HEK293 (cell line): ENCODE results near the gene SH3TC1.

Experiments used
- CTCF ChIA-PET: fragments of 350-600 bp; formaldehyde crosslinking; extraction: SDS; loops from one replicate; lab custom pipeline; 2021; ENCODE audit warnings: antibody characterized with exemption; lab: Yijun Ruan, JAX
- POLR2A ChIA-PET: fragments of 300-600 bp; formaldehyde crosslinking; extraction: SDS; loops from one replicate; lab custom pipeline; 2020; ENCODE audit warnings: antibody characterized with exemption, inconsistent platforms; lab: Yijun Ruan, JAX
- H3K27ac ChIP-seq: fragments of 200-500 bp; sonication (Bioruptor generic); 2 replicates; pipeline ENCODE4 v1.5.1; 2014; ENCODE audit warnings: low read depth, low read length, control low read depth, inconsistent platforms; ENCODE audit errors: extremely low read depth
- H3K36me3 ChIP-seq, 2 experiments: fragments of 200-500 bp in 1 of 2; sonication (Bioruptor generic) in 1 of 2; 1 replicate in 1 of 2; 2 replicates in 1 of 2; pipeline ENCODE4 v1.5.1; 2014 to 2017; ENCODE audit warnings: inconsistent platforms in 2 of 2, low read length in 2 of 2; ENCODE audit not compliant: control insufficient read depth in 2 of 2, insufficient read depth in 1 of 2
- H3K4me1 ChIP-seq: fragments of 200-500 bp; sonication (Bioruptor generic); 2 replicates; pipeline ENCODE4 v1.5.1; 2014; ENCODE audit warnings: mild to moderate bottlenecking, low read length, inconsistent platforms; ENCODE audit not compliant: control insufficient read depth, insufficient read depth
- H3K4me3 ChIP-seq: 2 replicates; pipeline ENCODE4 v1.5.1; 2011; ENCODE audit warnings: low read depth, mild to moderate bottlenecking, control low read depth, low read length, moderate library complexity
- H3K9me3 ChIP-seq: fragments of 200-500 bp; sonication (Bioruptor generic); 2 replicates; pipeline ENCODE4 v1.5.1; 2014; ENCODE audit warnings: low read depth, low read length, inconsistent platforms; ENCODE audit not compliant: control insufficient read depth, insufficient read depth
- BCL11B ChIP-seq: fragments of 450-650 bp; formaldehyde crosslinking; IDR thresholded peaks from 2 replicates; pipeline ENCODE4 v1.5.1; 2016; ENCODE audit warnings: low read depth, missing biosample characterization, missing genetic modification characterization
- GLIS1 ChIP-seq: fragments of 450-650 bp; formaldehyde crosslinking; IDR thresholded peaks from 2 replicates; pipeline ENCODE4 v1.5.1; 2016; ENCODE audit warnings: missing biosample characterization, missing genetic modification characterization
- KLF9 ChIP-seq: fragments of 450-650 bp; formaldehyde crosslinking; IDR thresholded peaks from 2 replicates; pipeline ENCODE4 v1.5.1; 2016; ENCODE audit warnings: missing biosample characterization, missing genetic modification characterization, low read depth
- OVOL3 ChIP-seq: fragments of 450-650 bp; formaldehyde crosslinking; IDR thresholded peaks from 2 replicates; pipeline ENCODE4 v1.5.1; 2016; ENCODE audit warnings: missing biosample characterization, missing genetic modification characterization
- TRIM28 ChIP-seq: IDR thresholded peaks from 2 replicates; pipeline ENCODE4 v1.6.1; 2011; ENCODE audit warnings: low read length, control low read depth, borderline replicate concordance
- YY2 ChIP-seq: fragments of 450-650 bp; formaldehyde crosslinking; IDR thresholded peaks from 2 replicates; pipeline ENCODE4 v1.5.1; 2016; ENCODE audit warnings: missing biosample characterization, missing genetic modification characterization
- ZBTB17 ChIP-seq: fragments of 450-650 bp; formaldehyde crosslinking; IDR thresholded peaks from 2 replicates; pipeline ENCODE4 v1.5.1; 2016; ENCODE audit warnings: missing biosample characterization, missing genetic modification characterization
- ZFHX2 ChIP-seq: fragments of 450-650 bp; formaldehyde crosslinking; conservative IDR thresholded peaks from 2 replicates; pipeline ENCODE4 v1.5.1; 2016; ENCODE audit warnings: missing biosample characterization, missing genetic modification characterization
- ZNF112 ChIP-seq: fragments of 450-650 bp; formaldehyde crosslinking; IDR thresholded peaks from 2 replicates; pipeline ENCODE4 v1.5.0; 2017; ENCODE audit warnings: missing biosample characterization, missing genetic modification characterization
- ZNF175 ChIP-seq: fragments of 450-650 bp; formaldehyde crosslinking; IDR thresholded peaks from 2 replicates; pipeline ENCODE4 v1.5.1; 2016; ENCODE audit warnings: missing biosample characterization, missing genetic modification characterization
- ZNF23 ChIP-seq: fragments of 450-650 bp; formaldehyde crosslinking; IDR thresholded peaks from 2 replicates; pipeline ENCODE4 v1.5.1; 2016; ENCODE audit warnings: missing biosample characterization, missing genetic modification characterization, borderline replicate concordance
- ZNF274 ChIP-seq, 2 experiments: fragments of 200-500 bp in 1 of 2; fragments of 450-650 bp in 1 of 2; sonication (Bioruptor generic) in 1 of 2; formaldehyde crosslinking in 1 of 2; IDR thresholded peaks; 2 replicates each; pipeline versions ENCODE4 v1.5.1 to v1.6.1; 2014 to 2016; ENCODE audit warnings: borderline replicate concordance in 1 of 2, inconsistent platforms in 1 of 2, low read length in 1 of 2, missing biosample characterization in 1 of 2, missing genetic modification characterization in 1 of 2
- ZNF335 ChIP-seq: fragments of 450-650 bp; formaldehyde crosslinking; conservative IDR thresholded peaks from 2 replicates; pipeline ENCODE4 v1.5.1; 2016; ENCODE audit warnings: missing biosample characterization, missing genetic modification characterization
- ZNF366 ChIP-seq: fragments of 450-650 bp; formaldehyde crosslinking; conservative IDR thresholded peaks from 2 replicates; pipeline ENCODE4 v1.5.1; 2016; ENCODE audit warnings: missing biosample characterization, missing genetic modification characterization
- ZNF391 ChIP-seq: fragments of 450-650 bp; formaldehyde crosslinking; IDR thresholded peaks from 2 replicates; pipeline ENCODE4 v1.5.1; 2016; ENCODE audit warnings: low read depth, missing biosample characterization, missing genetic modification characterization, borderline replicate concordance
- ZNF394 ChIP-seq: fragments of 450-650 bp; formaldehyde crosslinking; IDR thresholded peaks from 2 replicates; pipeline ENCODE4 v1.5.1; 2016; ENCODE audit warnings: missing biosample characterization, missing genetic modification characterization, mild to moderate bottlenecking, moderate library complexity, borderline replicate concordance
- ZNF521 ChIP-seq: fragments of 450-650 bp; formaldehyde crosslinking; IDR thresholded peaks from 2 replicates; pipeline ENCODE4 v1.5.1; 2017; ENCODE audit warnings: missing biosample characterization, mild to moderate bottlenecking, missing genetic modification characterization
- ZNF585B ChIP-seq: fragments of 450-650 bp; formaldehyde crosslinking; IDR thresholded peaks from 2 replicates; pipeline ENCODE4 v1.5.1; 2016; ENCODE audit warnings: missing biosample characterization, missing genetic modification characterization
- ZNF677 ChIP-seq: fragments of 450-650 bp; IDR thresholded peaks from 2 replicates; pipeline ENCODE4 v1.5.0; 2018; ENCODE audit warnings: missing biosample characterization, mild to moderate bottlenecking, missing genetic modification characterization, moderate library complexity
- ZNF701 ChIP-seq: fragments of 450-650 bp; formaldehyde crosslinking; IDR thresholded peaks from 2 replicates; pipeline ENCODE4 v1.5.1; 2016; ENCODE audit warnings: missing biosample characterization, missing genetic modification characterization
- ZNF747 ChIP-seq: fragments of 450-650 bp; formaldehyde crosslinking; IDR thresholded peaks from 2 replicates; pipeline ENCODE4 v1.5.1; 2016; ENCODE audit warnings: missing biosample characterization, missing genetic modification characterization
- ZNF837 ChIP-seq: fragments of 450-650 bp; formaldehyde crosslinking; IDR thresholded peaks from 2 replicates; pipeline ENCODE4 v1.5.1; 2016; ENCODE audit warnings: missing biosample characterization, missing genetic modification characterization
- ZSCAN30 ChIP-seq: fragments of 450-650 bp; IDR thresholded peaks from 2 replicates; pipeline ENCODE4 v1.5.1; 2018; ENCODE audit warnings: missing biosample characterization, mild to moderate bottlenecking, missing genetic modification characterization, moderate library complexity
- TF ChIP-seq, protein P1 (sequence below): fragments of 450-650 bp; formaldehyde crosslinking; IDR thresholded peaks from 2 replicates; pipeline ENCODE4 v1.5.1; 2016; ENCODE audit warnings: missing biosample characterization, missing genetic modification characterization
- TF ChIP-seq, protein P2 (sequence below): fragments of 450-650 bp; formaldehyde crosslinking; IDR thresholded peaks from 2 replicates; pipeline ENCODE4 v1.5.1; 2016; ENCODE audit warnings: missing biosample characterization, missing genetic modification characterization
- TF ChIP-seq, protein P3 (sequence below): fragments of 450-650 bp; formaldehyde crosslinking; IDR thresholded peaks from 2 replicates; pipeline ENCODE4 v1.5.1; 2016; ENCODE audit warnings: missing biosample characterization, missing genetic modification characterization
- TF ChIP-seq, protein P4 (sequence below): fragments of 450-650 bp; formaldehyde crosslinking; IDR thresholded peaks from 2 replicates; pipeline ENCODE4 v1.5.1; 2016; ENCODE audit warnings: missing biosample characterization, missing genetic modification characterization, borderline replicate concordance

The SH3TC1 gene

DNA sequence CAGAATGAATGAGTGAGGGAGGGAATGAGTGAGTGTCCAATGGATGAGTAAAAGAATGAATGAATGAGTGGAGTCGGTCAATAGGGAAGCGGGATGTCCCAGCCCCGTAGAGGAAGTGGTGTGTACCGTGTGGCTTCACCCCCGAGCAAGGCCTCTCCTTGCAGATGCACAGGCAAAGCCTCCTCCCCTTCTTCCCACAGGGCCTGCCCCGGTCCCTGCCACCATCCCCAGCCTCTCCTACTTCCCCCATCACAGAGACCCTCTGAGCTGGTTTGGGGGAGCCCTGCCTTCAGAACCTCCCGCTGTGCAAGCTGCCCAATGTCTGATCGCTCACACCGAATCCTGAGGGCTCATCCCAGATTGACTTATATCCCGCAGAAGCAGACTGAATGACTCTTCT lies 84.1 kb downstream of the SH3TC1 start:
- Histone ChIP-seq H3K36me3 (no peaks in the 10 kb centered on the region), H3K27ac (no peak overlapping the region), H3K4me1 (no peaks in the 10 kb centered on the region), H3K9me3 (no peaks in the 10 kb centered on the region), H3K4me3 (no peak overlapping the region)
- POLR2A ChIA-PET, result no interaction called here
- CTCF ChIA-PET, result no interaction called here
- TF ChIP-seq KLF9 (no peak), ZNF366 (peak; percentile 35; the same call in 1 of the 2 replicates), ZNF521 (tag by site-specific recombination) (no peak), ZNF394 (tag by site-specific recombination) (no peak)
- TF ChIP-seq, protein P1, sequence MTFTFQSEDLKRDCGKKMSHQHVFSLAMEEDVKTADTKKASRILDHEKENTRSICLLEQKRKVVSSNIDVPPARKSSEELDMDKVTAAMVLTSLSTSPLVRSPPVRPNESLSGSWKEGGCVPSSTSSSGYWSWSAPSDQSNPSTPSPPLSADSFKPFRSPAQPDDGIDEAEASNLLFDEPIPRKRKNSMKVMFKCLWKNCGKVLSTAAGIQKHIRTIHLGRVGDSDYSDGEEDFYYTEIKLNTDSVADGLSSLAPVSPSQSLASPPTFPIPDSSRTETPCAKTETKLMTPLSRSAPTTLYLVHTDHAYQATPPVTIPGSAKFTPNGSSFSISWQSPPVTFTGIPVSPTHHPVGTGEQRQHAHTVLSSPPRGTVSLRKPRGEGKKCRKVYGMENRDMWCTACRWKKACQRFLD, result no peak
- TF ChIP-seq, all 188 proteins: peak for 1

DNA sequence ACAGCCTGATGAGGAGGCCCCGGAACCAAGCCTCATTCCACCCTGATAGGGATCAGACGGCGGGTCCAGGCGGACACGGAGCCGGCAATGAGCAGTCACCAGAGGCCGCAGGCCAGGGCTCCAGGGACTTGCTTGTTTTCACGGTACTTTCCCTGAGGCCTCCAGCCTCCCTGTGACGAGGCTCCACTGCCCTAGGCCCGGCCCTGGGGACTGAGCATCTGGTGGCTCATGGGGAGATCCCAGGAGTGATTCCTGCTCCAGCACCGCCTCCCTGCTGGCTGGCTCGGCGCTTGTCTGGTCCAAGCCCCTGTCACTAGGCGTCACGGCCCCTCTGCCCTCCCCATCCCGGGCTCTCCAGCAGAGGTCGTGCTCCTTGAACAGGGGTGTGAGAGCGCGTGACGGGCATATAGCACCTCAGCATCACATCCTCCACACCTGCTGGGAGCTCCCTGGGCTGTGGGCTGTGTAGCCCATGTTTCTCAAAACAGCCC lies 84.6 kb downstream of the SH3TC1 start:
- ChIA-PET POLR2A (no interaction called here), CTCF (no interaction called here)
- Histone ChIP-seq H3K36me3 (no peaks in the 10 kb centered on the region), H3K4me1 (no peaks in the 10 kb centered on the region), H3K27ac (no peak overlapping the region), H3K4me3 (no peak overlapping the region), H3K9me3 (no peaks in the 10 kb centered on the region)
- TF ChIP-seq ZNF23 (tag by site-specific recombination), result no peak
- TF ChIP-seq, protein P2, sequence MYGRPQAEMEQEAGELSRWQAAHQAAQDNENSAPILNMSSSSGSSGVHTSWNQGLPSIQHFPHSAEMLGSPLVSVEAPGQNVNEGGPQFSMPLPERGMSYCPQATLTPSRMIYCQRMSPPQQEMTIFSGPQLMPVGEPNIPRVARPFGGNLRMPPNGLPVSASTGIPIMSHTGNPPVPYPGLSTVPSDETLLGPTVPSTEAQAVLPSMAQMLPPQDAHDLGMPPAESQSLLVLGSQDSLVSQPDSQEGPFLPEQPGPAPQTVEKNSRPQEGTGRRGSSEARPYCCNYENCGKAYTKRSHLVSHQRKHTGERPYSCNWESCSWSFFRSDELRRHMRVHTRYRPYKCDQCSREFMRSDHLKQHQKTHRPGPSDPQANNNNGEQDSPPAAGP, result no peak
- TF ChIP-seq ZNF701 (tag by site-specific recombination), result no peak
- no peak for TF ChIP-seq BCL11B (tag by site-specific recombination)
- TF ChIP-seq ZNF837 (tag by site-specific recombination), result no peak
- no peak for TF ChIP-seq ZNF585B (tag by site-specific recombination)
- no peak for TF ChIP-seq ZNF677 (tag by site-specific recombination)
- no peak for TF ChIP-seq ZNF175 (tag by site-specific recombination)

DNA sequence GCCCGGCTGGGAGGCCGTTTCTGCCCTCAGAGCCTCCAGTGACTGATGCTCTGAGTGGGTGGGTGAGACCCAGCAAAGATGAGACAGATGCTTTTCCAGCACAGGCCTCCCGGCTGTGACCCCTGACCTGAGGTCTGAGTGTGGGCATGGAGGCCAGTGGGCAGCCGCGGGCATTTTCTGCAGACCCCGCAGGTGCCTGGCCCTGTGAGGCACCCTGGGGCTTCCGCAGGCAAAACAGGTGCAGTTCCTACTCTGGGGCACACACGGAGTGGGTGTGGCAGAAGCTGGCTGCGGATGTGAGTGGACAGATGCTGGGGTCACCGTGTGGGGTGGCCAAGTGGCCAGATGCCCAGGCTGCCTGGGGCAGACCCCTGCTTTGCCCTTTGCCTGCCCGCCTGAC lies 85.3 kb downstream of the SH3TC1 start:
- CTCF ChIA-PET, result no interaction called here
- no peaks in the 10 kb centered on the region for H3K9me3 ChIP-seq
- no peaks in the 10 kb centered on the region for H3K36me3 ChIP-seq
- H3K27ac ChIP-seq, result no peak overlapping the region
- no peak overlapping the region for H3K4me3 ChIP-seq
- no peaks in the 10 kb centered on the region for H3K4me1 ChIP-seq
- POLR2A ChIA-PET, result no interaction called here
- TF ChIP-seq ZFHX2 (tag by site-specific recombination) (no peak), ZSCAN30 (tag by site-specific recombination) (no peak), GLIS1 (tag by site-specific recombination) (no peak), ZNF335 (no peak), ZNF274 (IDR thresholded peaks at IDR 0.05; ENCODE audit: low read length) (no peak), ZNF274 (tag by site-specific recombination; IDR thresholded peaks at IDR 0.05; ENCODE audit: borderline replicate concordance) (no peak), TRIM28 (no peak), YY2 (tag by site-specific recombination) (no peak), ZNF391 (tag by site-specific recombination) (no peak), ZBTB17 (tag by site-specific recombination) (no peak), OVOL3 (tag by site-specific recombination) (no peak), ZNF747 (tag by site-specific recombination) (no peak), ZNF112 (tag by site-specific recombination) (no peak)
- TF ChIP-seq, protein P3, sequence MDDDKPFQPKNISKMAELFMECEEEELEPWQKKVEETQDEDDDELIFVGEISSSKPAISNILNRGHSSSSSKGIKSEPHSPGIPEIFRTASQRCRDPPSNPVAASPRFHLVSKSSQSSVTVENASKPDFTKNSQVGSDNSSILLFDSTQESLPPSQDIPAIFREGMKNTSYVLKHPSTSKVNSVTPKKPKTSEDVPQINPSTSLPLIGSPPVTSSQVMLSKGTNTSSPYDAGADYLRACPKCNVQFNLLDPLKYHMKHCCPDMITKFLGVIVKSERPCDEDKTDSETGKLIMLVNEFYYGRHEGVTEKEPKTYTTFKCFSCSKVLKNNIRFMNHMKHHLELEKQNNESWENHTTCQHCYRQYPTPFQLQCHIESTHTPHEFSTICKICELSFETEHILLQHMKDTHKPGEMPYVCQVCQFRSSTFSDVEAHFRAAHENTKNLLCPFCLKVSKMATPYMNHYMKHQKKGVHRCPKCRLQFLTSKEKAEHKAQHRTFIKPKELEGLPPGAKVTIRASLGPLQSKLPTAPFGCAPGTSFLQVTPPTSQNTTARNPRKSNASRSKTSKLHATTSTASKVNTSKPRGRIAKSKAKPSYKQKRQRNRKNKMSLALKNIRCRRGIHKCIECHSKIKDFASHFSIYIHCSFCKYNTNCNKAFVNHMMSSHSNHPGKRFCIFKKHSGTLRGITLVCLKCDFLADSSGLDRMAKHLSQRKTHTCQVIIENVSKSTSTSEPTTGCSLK (tag by site-specific recombination), result no peak
- TF ChIP-seq, protein P4, sequence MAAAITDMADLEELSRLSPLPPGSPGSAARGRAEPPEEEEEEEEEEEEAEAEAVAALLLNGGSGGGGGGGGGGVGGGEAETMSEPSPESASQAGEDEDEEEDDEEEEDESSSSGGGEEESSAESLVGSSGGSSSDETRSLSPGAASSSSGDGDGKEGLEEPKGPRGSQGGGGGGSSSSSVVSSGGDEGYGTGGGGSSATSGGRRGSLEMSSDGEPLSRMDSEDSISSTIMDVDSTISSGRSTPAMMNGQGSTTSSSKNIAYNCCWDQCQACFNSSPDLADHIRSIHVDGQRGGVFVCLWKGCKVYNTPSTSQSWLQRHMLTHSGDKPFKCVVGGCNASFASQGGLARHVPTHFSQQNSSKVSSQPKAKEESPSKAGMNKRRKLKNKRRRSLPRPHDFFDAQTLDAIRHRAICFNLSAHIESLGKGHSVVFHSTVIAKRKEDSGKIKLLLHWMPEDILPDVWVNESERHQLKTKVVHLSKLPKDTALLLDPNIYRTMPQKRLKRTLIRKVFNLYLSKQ, result no peak
